Ovary (tissue), 3 donors: ENCODE data around the gene PARD3.

Source experiments
- CTCF ChIP-seq, 3 donors: fragments of 450-650 bp in 2 of 3; fragments of 200-600 bp in 1 of 3; IDR thresholded peaks; one replicate each; pipeline versions ENCODE4 v1.5.1 to v1.8.0; 2016 to 2022; ENCODE audit warnings: antibody characterized with exemption in 3 of 3, mild to moderate bottlenecking in 1 of 3
- EP300 ChIP-seq: sonication (generic); formaldehyde crosslinking; IDR thresholded peaks from one replicate; pipeline ENCODE4 v1.6.1; 2017; ENCODE audit warnings: antibody characterized with exemption
- POLR2A ChIP-seq: fragments of 450-650 bp; IDR thresholded peaks from one replicate; pipeline ENCODE4 v1.6.1; 2017; ENCODE audit warnings: antibody characterized with exemption, mild to moderate bottlenecking, moderate library complexity
- donor health status: DM: no; HTN: no; CAD: no.

GRCh38 chr10:34701194-34701593 lies 113.9 kb downstream of the PARD3 start:
- TF ChIP-seq CTCF (IDR thresholded peaks at IDR 0.05) = no peak
- TF ChIP-seq POLR2A = no peak
- no peak for TF ChIP-seq EP300
